Measurements from ENCODE around the gene SCRN2. TPM values are rescaled to one million over a fixed set of nuclear protein-coding genes. Genes with fewer than 3 reads are reported as not detected.

Gene SCRN2
- total and polyA plus RNA-seq, 2 of the 8 experiments (the other 6 are each of a cell fraction or from before 2014, with no cell fraction given): 24.4 to 42.3 TPM

DNA sequence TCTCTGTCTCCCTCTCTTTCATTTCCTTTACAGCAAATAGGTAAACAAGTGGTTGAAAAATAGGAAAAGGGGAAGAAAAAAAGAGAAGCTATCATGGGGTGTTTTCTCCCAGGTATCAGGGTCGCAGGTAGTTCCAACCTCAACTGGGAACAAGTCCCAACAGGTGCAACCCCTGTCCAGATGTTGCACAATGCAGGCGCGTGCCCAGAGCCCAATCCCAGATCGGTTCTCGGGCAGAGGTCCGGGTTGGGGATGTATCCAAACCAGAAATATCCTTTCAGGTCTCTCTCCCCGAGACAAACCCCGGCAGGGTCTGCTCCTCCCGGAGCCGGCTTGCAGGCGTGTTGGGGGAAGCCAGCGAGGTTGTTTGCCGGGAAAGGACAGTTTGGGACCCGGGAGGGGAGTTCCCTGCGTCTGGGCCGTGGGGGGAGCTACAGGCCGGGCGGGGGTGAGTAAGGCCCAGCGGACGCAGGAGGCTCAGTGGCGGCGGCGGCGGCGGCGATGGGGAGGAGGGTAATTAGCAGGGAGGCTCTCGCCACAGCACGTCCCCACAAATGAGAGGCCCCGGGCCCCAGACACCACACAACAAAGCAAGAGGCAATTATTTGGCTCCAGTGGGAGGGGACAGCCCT, 31.1 kb upstream of the SCRN2 start:
- Histone ChIP-seq H3K79me1 (ENCODE audit: low read depth, low read length) (no peaks in the 10 kb centered on the region), H3K18ac (ENCODE audit: extremely low read depth, low read length) (peak overlapping the region; percentile 71; the same call in 1 of the 2 replicates), H3K56ac (replicated peaks; ENCODE audit: insufficient read length, low read depth, low read length) (no peak overlapping the region), H3K4me1 (replicated peaks in 1 of 4; ENCODE audit: control insufficient read depth in 3 of 4, insufficient read depth in 4 of 4, low read length in 3 of 4) (peaks cover 21 to 44% (median 27%) of the 10 kb centered on the region in 4 experiments), H3K14ac (ENCODE audit: insufficient read length) (no peak overlapping the region), H4K20me1 (replicated peaks in 1 of 2; ENCODE audit: control insufficient read depth in 1 of 2, insufficient read depth in 2 of 2, low read length in 2 of 2) (no peaks in the 10 kb centered on the region), H3K4ac (replicated peaks; ENCODE audit: insufficient read length, low read depth, low read length) (no peak overlapping the region), H2BK15ac (ENCODE audit: low read length) (no peak overlapping the region), H4K8ac (ENCODE audit: extremely low read depth, insufficient read depth, low read length) (no peak overlapping the region; the same call in 1 of the 2 replicates), H3K4me3 (ENCODE audit: extremely low read depth in 1 of 4, insufficient read depth in 2 of 4, low read depth in 3 of 4, low read length in 4 of 4) (peak overlapping the region; percentile 34 to 57 (median 47)), H3K4me2 (ENCODE audit: insufficient read depth in 1 of 2, low read depth in 2 of 2, low read length in 2 of 2) (peak overlapping the region; percentile 88 to 90), H2AFZ (ENCODE audit: low read length) (peak overlapping the region; percentile 36; the same call in 1 of the 2 replicates), H3K27ac (ENCODE audit: low read depth, low read length) (no peak overlapping the region), H3K27me3 (replicated peaks in 1 of 4; ENCODE audit: control insufficient read depth in 3 of 4, extremely low read depth in 1 of 4, insufficient read depth in 3 of 4, low read length in 3 of 4) (peaks cover 3 to 25% (median 17%) of the 10 kb centered on the region in 4 experiments; a peak in 5 of 7 replicates), H3K9ac (replicated peaks in 1 of 4; ENCODE audit: extremely low read depth in 1 of 4, low read depth in 3 of 4, low read length in 3 of 4) (no peak overlapping the region), H3K23me2 (ENCODE audit: low read depth, low read length) (peaks cover 4% of the 10 kb centered on the region; the same call in 1 of the 2 replicates), H3K36me3 (ENCODE audit: control insufficient read depth in 2 of 4, insufficient read depth in 4 of 4, low read length in 3 of 4) (no peaks in the 10 kb centered on the region), H2AK5ac (ENCODE audit: low read depth, low read length) (0 out of 2 replicates have a peak overlapping the region, but pooled peaks have one; percentile 39), H4K91ac (replicated peaks; ENCODE audit: insufficient read length, low read length) (no peak overlapping the region), H3K9me3 (ENCODE audit: insufficient read depth in 2 of 2, low read depth in 1 of 2, low read length in 1 of 2) (no peaks in the 10 kb centered on the region), H2BK5ac (ENCODE audit: low read depth, low read length) (no peak overlapping the region), H2BK120ac (replicated peaks; ENCODE audit: low read depth, low read length) (no peak overlapping the region), H3K23ac (ENCODE audit: insufficient read length) (no peak overlapping the region), H2BK12ac (ENCODE audit: low read depth, low read length) (0 out of 2 replicates have a peak overlapping the region, but pooled peaks have one; percentile 27), H2BK20ac (ENCODE audit: low read length) (no peak overlapping the region), H4K5ac (ENCODE audit: insufficient read length, low read depth, low read length) (no peak overlapping the region), H3K79me2 (ENCODE audit: control insufficient read depth in 1 of 2, insufficient read depth in 2 of 2, low read length in 2 of 2) (no peaks in the 10 kb centered on the region)
- ChIA-PET POLR2A (ENCODE audit: partially characterized antibody) (interaction anchor here (0.7 to 3.6 kb wide), 12 partner anchors 10 to 275 kb away, joined by 3 to 17 read pairs (median 6); partner anchors contain the start of genes SP2 and SP6), CTCF (ENCODE audit: partially characterized antibody) (interaction anchor here (0.7 to 10.7 kb wide), 8 partner anchors 12 to 75 kb away, joined by 3 to 257 read pairs (median 5); partner anchors contain the start of genes SCRN2, SP2 and SP6)
- no peak for DNase-seq (ENCODE audit: low read depth in 1 of 2, low spot score in 2 of 2)
- peak; percentile 36 for TF ChIP-seq ASH2L (IDR thresholded peaks at IDR 0.05; ENCODE audit: low read length)
- TF ChIP-seq CEBPB (IDR thresholded peaks at IDR 0.05; ENCODE audit: low read depth, low read length): peak; percentile 86
- TF ChIP-seq TBP (IDR thresholded peaks at IDR 0.05; ENCODE audit: low read depth, low read length): peak; percentile 20; the same call in 1 of the 2 replicates
- peak; percentile 1 for TF ChIP-seq EZH2 (IDR thresholded peaks at IDR 0.05; ENCODE audit: low read depth, low read length, severe bottlenecking)
- peak; percentile 30; the same call in 1 of the 2 replicates for TF ChIP-seq SUZ12 (IDR thresholded peaks at IDR 0.05; ENCODE audit: low read length)
- TF ChIP-seq CHD1 (IDR thresholded peaks at IDR 0.05; ENCODE audit: low read depth, low read length): no peak
- 14% methylated on average over 21 of the region's 29 CpGs; no CpG with 5 or more reads in 1 of the 2 experiments for WGBS, 2 experiments (ENCODE audit: extremely low coverage in 1 of 2, insufficient coverage in 1 of 2, insufficient read length in 1 of 2, insufficient replicate concordance in 2 of 2, low coverage in 1 of 2, low lambda C conversion rate in 2 of 2, missing lambda C conversion rate in 1 of 2)
- no peak for FAIRE-seq

Measured in H1 (cell line).